DMS79 (cell line): Measurements from ENCODE around the gene LRRC36.

ENCODE experiments used
- DNase-seq: peaks from one replicate; lab custom pipeline; 2025; lab: John Stamatoyannopoulos, UW

The LRRC36 gene

GRCh38 chr16:67389911-67390815 lies 63.5 kb downstream of the LRRC36 start:
- DNase-seq = no peak

GRCh38 chr16:67390816-67391423 lies 64.3 kb downstream of the LRRC36 start:
- DNase-seq = no peak

GRCh38 chr16:67391424-67392300 lies 65.0 kb downstream of the LRRC36 start:
- no peak for DNase-seq

DNA sequence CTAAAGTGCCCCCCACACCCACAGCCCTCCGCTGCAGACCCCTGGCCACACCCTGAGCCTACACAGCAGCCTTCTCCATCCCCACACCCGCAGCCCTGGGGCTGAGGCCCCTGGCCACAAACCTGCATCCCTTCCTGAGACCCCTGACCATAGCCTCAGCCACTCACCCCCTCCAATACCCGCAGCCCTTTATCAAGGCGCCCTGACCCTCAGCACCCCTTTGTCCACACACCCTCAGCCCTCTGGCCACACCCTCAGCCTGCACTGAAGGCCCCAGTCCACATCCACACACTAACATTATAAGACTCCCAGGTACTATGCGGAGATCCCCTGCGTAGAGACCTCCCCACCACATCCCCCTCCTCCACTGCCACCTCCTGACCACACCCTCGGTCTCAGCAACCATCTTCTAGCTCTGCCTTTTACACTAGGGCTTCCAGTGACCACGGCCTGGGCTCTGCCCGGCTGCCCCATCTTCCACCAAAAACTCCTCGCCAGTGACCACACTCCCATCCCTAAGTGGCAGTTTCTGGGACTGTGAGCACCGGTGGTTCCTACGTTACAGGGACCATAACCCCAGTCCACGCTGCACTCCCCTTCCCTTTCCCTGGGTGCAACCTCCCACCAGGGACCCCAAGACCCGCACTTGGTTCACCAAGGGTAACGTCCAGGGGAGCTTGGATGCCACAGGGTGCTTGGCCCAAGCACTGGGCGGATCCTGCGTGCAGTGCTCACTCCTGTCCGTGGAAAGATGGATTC lies 65.9 kb downstream of the LRRC36 start:
- DNase-seq = no peak

DNA sequence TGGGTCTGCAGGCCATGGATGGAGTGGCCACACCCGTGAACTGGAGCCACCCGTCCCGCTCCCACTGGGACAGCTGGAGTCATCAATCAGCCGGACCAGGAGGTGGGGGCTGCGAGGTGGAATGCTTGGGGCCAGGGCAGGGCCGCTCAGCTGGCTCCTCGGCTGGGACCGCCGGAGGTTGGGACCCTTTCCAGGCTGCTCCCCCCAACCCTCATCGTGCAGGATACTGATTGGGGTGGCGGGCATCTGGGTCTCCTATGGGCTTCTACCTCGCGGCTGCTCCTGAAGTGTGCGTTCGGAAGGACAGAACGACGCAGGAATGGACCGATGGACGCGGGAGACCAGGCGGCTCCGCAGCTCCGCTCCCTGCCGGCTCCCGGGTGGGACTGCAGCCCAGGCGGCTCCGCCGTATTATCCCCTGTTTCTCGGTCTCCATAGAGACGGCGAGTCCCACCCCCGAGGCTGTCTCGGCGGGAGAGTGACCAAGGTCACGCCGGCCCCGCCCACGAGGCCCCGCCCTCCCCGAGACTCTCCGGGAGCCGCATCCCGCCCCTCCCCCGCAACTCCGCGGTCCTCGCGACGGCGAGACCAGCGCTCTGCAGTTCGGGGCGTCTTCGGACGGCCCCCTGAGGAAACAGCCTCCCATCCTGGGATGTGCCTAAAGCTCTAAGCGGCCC lies 66.6 kb downstream of the LRRC36 start, which contains the start of gene TPPP3:
TSS of gene TPPP3 (minus strand) at position 388 of the 677 bp plus-strand sequence. CDS start 2,387 bp downstream, outside the sequence.
- DNase-seq = peak; percentile 51

DNA sequence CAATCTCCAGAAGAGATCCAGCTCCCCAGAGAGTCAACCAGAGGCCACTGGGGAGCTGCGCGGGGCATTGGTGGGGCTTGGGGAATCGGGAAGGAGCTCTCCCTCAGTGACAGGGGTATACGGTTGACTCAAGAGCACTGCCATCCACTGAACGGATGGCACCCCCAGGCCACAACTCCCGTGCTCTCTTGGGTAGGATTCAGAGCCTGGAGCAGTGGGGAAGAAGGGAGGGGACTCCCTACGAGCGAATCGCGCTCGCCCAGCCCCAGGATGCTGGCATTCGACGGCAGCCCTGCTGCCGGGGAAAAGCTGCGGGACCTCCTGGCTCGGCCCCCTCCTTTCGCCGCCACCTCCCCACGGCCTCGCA lies 67.2 kb downstream of the LRRC36 start:
- DNase-seq = no peak

DNA sequence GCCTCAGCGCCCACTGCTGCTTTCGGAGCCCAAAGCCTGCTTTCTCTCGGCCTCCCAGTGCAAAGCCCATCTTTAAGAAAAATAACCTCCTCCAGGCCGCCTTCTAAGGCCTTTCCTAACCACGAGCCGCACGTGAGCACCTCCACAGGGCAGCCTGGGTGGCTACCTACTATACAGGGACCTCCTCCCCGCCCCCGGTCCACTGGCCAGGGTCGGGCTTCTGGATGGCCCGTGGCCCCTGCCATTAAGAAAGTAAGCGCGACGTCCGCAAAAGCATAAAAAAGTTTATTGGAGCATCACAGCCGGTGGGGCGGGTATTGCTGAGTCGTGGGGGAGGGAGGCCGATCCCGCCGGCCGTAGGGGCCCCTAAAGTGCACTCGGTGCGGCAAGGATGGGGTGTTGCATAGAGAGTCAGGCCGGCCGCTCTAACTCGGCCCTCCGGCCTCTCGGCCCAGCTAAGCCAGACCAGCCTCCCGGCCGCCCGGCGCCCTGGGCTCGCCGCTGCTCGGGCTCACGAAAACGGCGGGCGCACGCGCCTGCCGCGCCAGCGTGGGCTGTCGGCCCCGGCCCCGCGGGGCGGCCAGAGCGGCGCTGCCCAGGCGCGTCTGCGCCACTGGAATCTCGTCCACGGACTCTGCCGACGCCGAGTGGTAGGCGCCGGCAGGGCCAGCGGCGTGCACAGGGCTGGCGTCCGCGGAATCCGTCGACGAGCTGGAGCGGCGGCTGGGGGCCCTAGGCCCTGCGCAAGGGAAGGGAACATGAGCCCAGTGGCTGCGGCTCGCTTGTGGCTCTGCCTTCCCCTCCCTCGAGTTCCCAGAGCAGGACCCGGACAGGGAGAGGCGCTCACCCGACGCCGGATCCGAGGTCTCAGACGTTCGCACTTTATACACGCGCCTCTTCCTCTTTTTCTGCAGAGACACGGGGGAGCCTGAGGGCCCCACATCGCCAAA lies 67.8 kb downstream of the LRRC36 start:
- no peak for DNase-seq

DNA sequence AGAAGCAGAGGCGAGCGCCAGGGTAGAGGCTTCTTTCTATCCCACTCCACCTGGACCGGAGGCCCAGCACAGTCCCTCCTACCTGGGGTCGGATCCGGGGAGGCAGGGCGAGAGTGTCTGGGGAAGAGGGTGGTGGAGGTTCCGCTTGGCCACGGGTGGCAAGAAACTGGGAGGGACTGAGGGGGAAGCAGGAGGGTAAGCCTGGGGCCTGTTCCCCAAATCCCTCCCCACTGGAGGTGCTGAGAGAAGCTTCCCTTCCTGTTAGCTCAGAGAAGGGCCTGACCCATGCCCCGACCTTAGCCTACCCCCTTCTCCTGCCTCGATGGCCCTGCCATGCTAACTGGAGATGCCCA lies 68.5 kb downstream of the LRRC36 start:
- DNase-seq = no peak

DNA sequence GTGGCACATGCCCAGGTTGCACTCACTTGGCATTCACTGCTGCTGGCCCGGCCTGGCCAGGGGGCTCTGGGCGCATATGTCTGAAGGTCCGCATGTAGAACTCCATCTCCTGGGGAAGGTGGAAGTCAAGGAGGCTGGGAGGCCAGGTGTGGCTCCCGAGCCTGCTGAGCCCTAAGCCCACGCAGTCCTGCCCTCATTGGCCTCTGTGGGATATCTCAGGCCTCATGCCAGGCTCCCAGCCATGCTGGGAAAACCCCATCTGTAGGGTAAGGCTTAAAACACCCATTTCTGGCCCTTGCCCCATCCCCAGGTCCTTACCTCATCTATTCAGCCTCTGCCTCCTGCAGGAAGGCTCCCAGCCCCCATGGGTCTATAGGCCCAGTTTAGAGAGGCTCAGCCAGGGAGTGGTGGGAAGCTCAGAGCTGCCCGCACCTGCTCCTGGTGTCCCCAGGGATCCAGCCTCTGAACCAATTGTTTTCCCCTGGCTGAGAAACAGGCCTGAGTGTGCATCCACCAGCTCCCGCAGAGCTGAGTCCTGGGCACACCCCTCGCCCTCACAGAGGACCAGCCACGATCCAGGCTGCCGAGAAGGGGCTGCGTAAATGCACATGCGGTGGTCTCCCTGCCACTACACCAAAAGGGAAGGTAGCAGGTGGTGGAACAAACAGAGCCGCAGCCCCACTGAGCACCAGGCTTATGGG lies 69.0 kb downstream of the LRRC36 start:
- peak; percentile 74 for DNase-seq

- DNase-seq = peak; percentile 73
These were observed 69.8 kb downstream of the LRRC36 start for GRCh38 chr16:67396159-67397035.

DNA sequence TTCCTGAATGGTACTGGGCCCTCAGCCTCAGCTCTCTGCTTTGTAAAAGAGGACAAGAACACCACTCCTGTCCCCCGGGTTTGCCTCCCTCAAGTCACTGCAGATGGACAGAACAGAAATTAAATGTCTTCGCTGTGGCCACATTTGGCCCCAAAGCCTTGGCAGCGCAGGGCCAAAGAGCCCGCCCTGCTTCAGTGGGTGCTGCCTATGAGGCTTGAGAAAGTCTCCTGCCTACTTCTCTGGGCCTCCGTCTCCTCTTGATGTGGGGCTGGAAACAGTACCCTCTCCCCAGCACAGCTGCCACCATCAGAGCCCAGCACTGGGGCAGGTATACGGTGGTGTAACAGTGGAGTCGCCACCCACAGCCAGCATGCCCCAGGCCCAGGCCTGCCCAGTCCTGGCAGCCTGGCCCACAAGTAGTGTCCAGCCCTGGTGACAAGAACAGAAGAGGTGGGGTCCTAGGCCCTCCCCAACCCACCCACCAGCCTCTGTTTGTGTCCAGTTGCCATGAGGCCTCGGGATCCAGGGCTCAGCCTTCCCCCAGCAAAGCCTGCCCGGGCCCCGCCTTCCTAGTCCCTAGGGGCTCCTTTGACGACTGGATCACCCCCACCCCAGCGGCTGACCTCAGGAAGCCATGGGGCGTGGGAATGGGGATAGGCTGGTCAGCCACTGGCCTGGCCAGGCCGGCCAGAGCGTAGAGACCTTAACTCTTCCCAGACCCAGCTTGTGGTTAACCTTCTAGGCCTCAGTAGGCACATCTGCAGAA lies 70.6 kb downstream of the LRRC36 start:
- no peak for DNase-seq

GRCh38 chr16:67397812-67398545 lies 71.4 kb downstream of the LRRC36 start:
- no peak for DNase-seq

DNA sequence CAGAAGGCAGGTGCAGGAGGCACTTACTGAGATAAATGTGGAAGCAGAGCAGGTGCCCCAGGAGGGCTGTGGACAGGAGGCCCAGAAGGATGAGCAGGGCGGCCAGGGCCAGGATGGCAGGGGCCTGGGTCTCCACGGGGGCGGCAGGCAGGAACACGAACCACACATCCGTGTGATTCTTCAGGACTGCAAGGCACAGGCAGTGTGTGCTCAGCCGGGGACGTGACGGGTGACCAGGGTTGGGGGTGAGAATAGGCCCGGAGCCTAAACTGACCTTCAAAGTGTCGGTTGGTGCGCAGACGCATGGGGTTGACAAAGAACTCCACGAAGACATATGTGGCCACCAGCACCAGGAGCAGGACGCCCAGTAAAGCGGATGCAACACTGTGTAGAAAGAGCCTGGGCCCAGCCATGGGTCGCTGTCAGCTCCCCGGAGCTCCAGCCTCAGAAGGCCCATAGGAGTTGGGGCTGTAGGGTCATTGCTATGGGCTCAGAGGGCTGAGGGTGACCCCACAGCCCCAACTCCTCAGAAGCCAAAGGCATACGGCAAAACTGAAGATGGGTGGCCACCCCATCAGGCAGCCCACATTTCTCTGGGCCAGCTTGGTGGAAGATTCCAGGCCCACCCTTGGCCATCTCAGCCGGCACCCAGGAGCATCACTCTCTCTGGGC lies 72.1 kb downstream of the LRRC36 start:
- DNase-seq = no peak

DNA sequence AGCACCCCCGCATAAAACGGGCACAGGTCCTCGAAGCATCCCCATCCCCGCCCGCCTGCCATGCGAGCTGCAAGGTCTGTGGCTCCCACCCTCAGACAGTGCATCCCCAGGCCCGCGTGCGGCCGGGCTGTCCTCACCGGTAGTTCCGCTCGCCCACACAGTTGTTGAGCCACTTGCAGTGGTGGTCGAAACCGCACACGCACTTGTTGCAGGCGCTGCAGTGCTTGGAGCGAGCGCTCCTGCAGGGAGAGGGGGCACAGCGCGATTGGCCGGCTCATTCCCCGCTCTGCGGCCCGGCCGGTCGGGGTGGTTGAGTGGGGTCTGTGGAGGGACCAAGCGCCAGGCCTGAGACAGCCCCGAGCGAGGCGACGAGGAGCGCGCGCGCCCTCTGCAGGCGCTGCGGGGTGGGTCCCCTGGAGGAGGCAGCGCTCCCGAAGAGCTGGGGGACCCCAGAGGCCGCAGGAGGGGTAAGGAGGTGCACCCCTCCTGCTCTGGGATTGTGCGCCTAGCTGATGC lies 72.7 kb downstream of the LRRC36 start:
- DNase-seq = no peak

DNA sequence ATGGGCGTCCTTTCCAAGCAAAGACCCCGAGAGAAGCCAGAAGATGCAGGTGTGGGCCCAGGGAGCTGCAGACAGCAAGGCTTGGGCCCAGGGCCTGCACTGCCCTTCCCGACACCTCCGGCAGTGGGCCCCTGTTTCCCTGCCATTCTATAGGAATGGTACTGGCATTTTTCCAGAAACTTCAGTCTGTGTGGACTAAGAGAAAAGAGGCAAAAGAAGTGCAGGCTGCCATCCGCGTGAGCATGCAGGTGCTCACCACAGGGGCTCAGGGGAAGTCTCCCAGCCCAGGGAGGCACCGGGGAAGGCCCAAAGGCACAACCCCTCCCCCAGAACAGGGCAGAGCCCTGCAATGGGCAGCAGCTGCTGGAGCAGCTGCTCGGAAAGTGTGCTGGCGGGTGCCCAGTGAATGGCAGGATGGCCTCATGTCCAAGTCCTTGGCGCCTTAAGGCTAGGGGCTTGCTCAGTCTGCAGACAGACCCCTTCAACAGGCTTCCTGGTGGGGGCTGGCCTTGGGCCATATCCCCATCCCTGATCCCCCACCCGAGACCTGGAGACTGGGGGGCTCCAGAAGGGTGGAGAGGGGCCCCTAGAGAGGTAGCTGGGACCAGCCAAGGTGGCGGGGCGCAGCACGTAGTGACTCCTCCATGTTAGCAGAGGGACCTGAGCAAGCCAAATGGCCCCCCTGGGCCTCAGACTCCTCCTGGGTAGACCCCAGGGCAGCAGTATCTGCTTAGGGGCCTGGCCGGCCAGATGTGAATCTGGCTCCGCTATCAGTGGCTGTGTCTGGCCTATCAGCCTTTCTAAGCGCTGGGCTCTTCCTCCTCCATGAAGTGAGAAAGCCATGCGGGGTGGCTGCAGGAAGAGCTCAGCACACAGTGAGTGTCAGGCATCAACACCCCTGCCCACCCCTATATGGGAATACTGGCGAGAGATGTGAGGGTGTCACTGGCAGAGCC lies 73.4 kb downstream of the LRRC36 start:
- DNase-seq = no peak
